Spleen (tissue), 11 donors: Measurements from ENCODE around the gene GP1BB. TPM values are rescaled to one million over a fixed set of nuclear protein-coding genes. Genes with fewer than 3 reads are reported as not detected.

ENCODE experiments used
- DNase-seq: peaks from one replicate; pipeline ENCODE4 v3.0.0-alpha.2; 2020
- H3K27ac ChIP-seq, 8 donors: fragments of 200-600 bp; sonication (generic) in 7 of 8; 1 replicate in 4 of 8; 2 replicates in 4 of 8; pipeline versions ENCODE4 v1.5.0 to v1.8.0; 2016 to 2021; ENCODE audit warnings: inconsistent platforms in 4 of 8, mild to moderate bottlenecking in 4 of 8, moderate library complexity in 1 of 8
- H3K27me3 ChIP-seq, 7 donors: fragments of 200-600 bp; sonication (generic) in 6 of 7; replicated peaks in 1 of 7; 1 replicate in 4 of 7; 2 replicates in 3 of 7; pipeline versions ENCODE4 v1.5.0 to v1.8.0; 2016 to 2021; ENCODE audit warnings: inconsistent platforms in 3 of 7, mild to moderate bottlenecking in 1 of 7
- H3K36me3 ChIP-seq, 6 donors: fragments of 200-600 bp; sonication (generic) in 5 of 6; 1 replicate in 4 of 6; 2 replicates in 2 of 6; pipeline versions ENCODE4 v1.5.0 to v1.8.0; 2016 to 2021; ENCODE audit warnings: inconsistent platforms in 2 of 6
- H3K4me1 ChIP-seq, 6 donors: fragments of 200-600 bp; sonication (generic) in 5 of 6; 1 replicate in 3 of 6; 2 replicates in 3 of 6; pipeline versions ENCODE4 v1.5.0 to v1.8.0; 2016 to 2021; ENCODE audit warnings: inconsistent platforms in 3 of 6
- H3K4me3 ChIP-seq, 8 donors: fragments of 200-600 bp; sonication (generic) in 7 of 8; 1 replicate in 4 of 8; 2 replicates in 4 of 8; pipeline versions ENCODE4 v1.5.0 to v1.8.0; 2016 to 2021; ENCODE audit warnings: inconsistent platforms in 4 of 8, mild to moderate bottlenecking in 4 of 8, moderate library complexity in 2 of 8
- H3K9me3 ChIP-seq, 8 donors: fragments of 200-600 bp; sonication (generic) in 7 of 8; 1 replicate in 4 of 8; 2 replicates in 4 of 8; pipeline versions ENCODE4 v1.5.0 to v1.8.0; 2016 to 2021; ENCODE audit warnings: inconsistent platforms in 4 of 8
- POLR2A ChIP-seq, 3 donors: fragments of 450-650 bp; IDR thresholded peaks; one replicate each; pipeline ENCODE4 v1.5.1; 2017; ENCODE audit warnings: antibody characterized with exemption in 3 of 3, mild to moderate bottlenecking in 1 of 3
- POLR2AphosphoS5 ChIP-seq, 3 donors: sonication (generic); formaldehyde crosslinking; IDR thresholded peaks; one replicate each; pipeline ENCODE4 v1.5.1; 2017; ENCODE audit warnings: antibody characterized with exemption in 3 of 3
- WGBS, 5 donors: extraction: QIAGEN DNeasy Blood & Tissue Kit in 3 of 5; methylation state at CpG; one replicate each; pipeline versions ENCODE4 v1.1.5 to v1.1.7; 2013 to 2018; 5-methylcytosine and 5-hydroxymethylcytosine counted together
- intact Hi-C: fragments of 100-400 bp; cut with DNase I; formaldehyde crosslinking; loops from one replicate; pipeline ENCODE4 v1.15.0; 2023; ENCODE audit warnings: low total_unique reads
- polyA plus RNA-seq, 3 donors: library from polyadenylated mRNA; stranded (reverse); fragments of 200-250 nt; gene quantifications; one replicate each; pipeline ENCODE4 v1.2.1, GENCODE V29; 2013
- total RNA-seq, 7 donors: library from RNA; depleted of rRNA in 3 of 7; stranded (reverse); fragments of >200 nt in 3 of 7; fragmentation: NEBNext Ultra II Directional in 4 of 7; extraction: Animal tissue kit (Norgen Biotek cat#: 25700) in 4 of 7; gene quantifications; one replicate each; pipeline versions ENCODE4 v1.1.0 to v1.2.1, GENCODE V29; 2016 to 2021
- TF ChIP-seq, protein P1 (sequence below), 11 experiments: fragments of 200-600 bp in 7 of 11; fragments of 450-650 bp in 4 of 11; sonication (generic) in 4 of 11; IDR thresholded peaks in 8 of 11; conservative IDR thresholded peaks in 3 of 11; 1 replicate in 7 of 11; 2 replicates in 4 of 11; pipeline versions ENCODE4 v1.4.0 to v1.8.0; 2016 to 2021; ENCODE audit warnings: antibody characterized with exemption in 11 of 11, inconsistent platforms in 4 of 11, mild to moderate bottlenecking in 1 of 11
- donor health status: healthy with polysubstance abuse.
- donor health status: DM: no; HTN: no; CAD: no; lungs with moderate emphysema.
- donor health status: DM: no; HTN: no; CAD: no.
- donor health status: Bipolar disorder and iron deficiency.
- donor health status: healthy.
- donor health status: DM: no; HTN: no; CAD: no.
- donor health status: DM: yes; HTN: yes; CAD: no.

Gene GP1BB
- total and polyA plus RNA-seq, 10 donors: 4.2 to 25.4 (median 13.1) TPM

DNA sequence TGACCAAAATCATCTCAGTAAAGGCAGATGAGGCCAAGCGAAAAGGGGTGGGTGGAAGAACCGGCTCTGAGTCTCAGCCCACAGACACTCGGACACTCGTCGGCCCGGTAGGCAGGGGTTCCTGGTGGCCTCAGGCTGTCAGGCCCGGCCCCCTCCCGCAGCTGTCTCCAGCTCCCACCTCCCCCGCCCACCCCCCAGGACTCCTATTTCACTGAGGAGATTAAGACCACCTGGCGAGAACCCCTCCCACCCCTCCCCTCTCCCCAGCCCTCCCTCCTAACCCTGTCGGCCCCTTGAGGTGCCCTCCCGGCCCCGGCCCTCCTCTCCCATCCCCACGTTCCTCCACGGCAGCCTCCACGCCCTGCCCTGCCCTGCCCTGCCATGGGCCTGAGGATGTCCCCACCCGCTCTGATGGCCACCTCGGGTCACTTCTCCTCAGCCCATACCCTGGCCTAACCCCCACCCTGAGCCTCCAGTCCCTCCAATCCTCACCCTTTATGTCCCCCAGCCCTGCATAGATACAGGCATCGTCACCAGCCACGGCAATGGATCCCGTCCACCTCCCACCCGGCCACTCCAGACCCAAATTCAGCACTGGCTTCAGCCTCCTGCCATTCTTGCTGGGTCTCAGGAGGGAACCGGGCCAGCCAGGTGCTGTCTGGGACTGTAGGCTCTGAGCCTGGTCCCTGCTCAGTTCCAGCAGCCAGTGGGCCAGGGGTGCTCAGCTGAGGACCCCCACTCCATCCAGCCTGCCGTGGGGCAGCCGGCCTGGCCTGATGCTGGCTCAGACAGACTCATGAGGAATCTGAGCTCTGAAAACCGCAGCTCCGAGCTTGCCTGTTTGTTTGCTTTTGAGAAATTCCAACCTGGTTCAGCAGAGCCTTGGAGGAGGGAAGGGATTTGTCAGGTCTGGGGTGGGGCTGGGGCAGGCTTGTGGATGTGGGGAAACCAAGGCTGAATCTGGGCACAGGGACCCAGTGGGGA lies 27.5 kb downstream of the GP1BB start:
- Histone ChIP-seq H3K36me3 (no peaks in the 10 kb centered on the region), H3K27ac (no peak overlapping the region), H3K4me3 (no peak overlapping the region), H3K4me1 (peaks cover 5 to 21% (median 17%) of the 10 kb centered on the region in 6 donors), H3K27me3 (peaks cover 10 to 67% (median 31%) of the 10 kb centered on the region in 7 donors), H3K9me3 (no peaks in the 10 kb centered on the region)
- intact Hi-C loops: no loop called here
- 78 to 94% (median 87%) methylated on average over 23 to 27 of the region's 27 CpGs for WGBS, 5 donors
- DNase-seq: no peak
- TF ChIP-seq, protein P1, sequence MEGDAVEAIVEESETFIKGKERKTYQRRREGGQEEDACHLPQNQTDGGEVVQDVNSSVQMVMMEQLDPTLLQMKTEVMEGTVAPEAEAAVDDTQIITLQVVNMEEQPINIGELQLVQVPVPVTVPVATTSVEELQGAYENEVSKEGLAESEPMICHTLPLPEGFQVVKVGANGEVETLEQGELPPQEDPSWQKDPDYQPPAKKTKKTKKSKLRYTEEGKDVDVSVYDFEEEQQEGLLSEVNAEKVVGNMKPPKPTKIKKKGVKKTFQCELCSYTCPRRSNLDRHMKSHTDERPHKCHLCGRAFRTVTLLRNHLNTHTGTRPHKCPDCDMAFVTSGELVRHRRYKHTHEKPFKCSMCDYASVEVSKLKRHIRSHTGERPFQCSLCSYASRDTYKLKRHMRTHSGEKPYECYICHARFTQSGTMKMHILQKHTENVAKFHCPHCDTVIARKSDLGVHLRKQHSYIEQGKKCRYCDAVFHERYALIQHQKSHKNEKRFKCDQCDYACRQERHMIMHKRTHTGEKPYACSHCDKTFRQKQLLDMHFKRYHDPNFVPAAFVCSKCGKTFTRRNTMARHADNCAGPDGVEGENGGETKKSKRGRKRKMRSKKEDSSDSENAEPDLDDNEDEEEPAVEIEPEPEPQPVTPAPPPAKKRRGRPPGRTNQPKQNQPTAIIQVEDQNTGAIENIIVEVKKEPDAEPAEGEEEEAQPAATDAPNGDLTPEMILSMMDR (IDR thresholded peaks at IDR 0.05 in 8 of 11, conservative IDR thresholded peaks at IDR 0.05 in 3 of 11): no peak

DNA sequence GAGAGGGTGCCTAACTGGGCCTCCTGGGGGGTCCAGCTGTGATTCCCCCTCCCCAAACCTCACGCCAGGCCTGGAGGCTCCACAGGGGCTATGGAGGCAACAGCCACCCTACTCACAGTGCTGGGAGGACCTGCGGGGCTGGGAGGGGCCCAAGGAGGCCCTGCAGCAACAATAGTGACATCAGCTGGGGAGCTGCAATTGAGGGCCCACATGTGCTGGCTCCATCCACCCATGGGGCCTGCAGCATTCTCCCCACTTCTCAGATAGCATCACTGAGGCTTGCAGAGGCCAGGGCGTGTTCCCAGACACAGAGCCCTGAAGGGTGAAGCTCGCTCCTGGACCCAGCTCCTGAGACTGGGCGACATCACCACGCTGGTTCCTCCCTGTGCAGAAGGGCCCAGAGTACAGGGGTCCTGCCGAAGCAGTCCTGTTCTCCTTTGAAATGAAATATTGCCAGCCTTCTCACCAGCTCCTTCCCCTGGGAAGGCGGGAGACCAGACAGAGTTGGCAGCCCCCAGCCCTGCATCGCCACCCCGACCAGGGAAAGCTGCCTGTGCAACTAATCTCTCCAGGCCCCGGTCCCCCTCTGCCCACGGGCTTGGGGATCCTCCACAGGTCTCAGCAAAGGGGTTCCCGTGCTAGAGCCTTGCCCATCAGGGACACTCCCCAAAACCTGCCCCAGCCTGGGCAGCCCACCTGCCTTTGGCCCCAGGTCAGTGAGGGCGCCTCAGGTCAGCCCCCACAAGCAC lies 28.3 kb downstream of the GP1BB start:
- H3K4me3 ChIP-seq: no peak overlapping the region
- H3K9me3 ChIP-seq: no peaks in the 10 kb centered on the region
- H3K4me1 ChIP-seq: peaks cover 13 to 22% (median 21%) of the 10 kb centered on the region in 6 donors
- H3K27ac ChIP-seq: no peak overlapping the region
- 81 to 96% (median 89%) methylated on average over 7 to 14 of the region's 14 CpGs for WGBS, 5 donors
- peaks cover 10 to 75% (median 40%) of the 10 kb centered on the region in 7 donors for H3K27me3 ChIP-seq
- TF ChIP-seq POLR2A (IDR thresholded peaks at IDR 0.05) (no peak), POLR2AphosphoS5 (IDR thresholded peaks at IDR 0.05) (no peak)
- TF ChIP-seq, protein P1 (IDR thresholded peaks at IDR 0.05 in 8 of 11, conservative IDR thresholded peaks at IDR 0.05 in 3 of 11): no peak
- intact Hi-C loops: no loop called here
- no peak for DNase-seq
- no peaks in the 10 kb centered on the region for H3K36me3 ChIP-seq

DNA sequence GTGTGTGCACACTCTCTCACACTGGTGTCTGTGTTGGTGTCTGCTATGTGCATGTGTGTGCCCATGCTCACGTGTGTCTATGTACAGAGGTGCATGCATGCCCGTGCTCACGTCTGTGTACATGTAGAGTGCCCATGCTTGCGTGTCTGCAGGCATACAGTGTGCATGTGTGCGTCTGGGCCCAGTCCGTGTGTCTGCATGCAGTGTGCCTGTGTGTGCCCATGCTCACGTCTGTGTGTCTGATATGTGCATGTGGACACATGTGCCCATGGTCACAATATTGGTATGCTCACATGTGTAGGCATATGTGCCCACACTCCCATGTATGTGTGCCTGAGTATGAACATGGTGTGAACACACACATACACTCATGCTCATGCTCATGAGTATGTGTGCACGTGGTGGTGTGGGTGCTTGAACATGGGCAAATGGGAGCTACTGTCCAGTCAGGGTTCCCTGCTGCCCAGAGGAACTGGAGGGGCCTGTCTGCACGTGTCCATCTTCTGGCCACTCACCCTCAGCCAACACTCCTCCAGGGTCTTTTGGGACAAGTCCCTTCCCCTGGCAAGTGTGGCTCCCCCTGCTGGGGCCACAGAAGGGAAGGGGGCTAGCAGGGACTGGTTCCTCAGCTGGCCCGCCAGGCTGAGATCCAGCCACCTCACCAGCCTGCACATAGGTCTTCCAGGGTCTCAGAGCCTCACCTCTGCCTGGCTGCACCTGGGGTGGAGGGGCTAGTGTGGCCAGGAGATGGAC lies 29.9 kb downstream of the GP1BB start:
- intact Hi-C loops: no loop called here
- WGBS, 5 donors: 83 to 95% (median 89%) methylated on average over 5 to 10 of the region's 10 CpGs
- H3K4me3 ChIP-seq: no peak overlapping the region
- TF ChIP-seq, protein P1 (IDR thresholded peaks at IDR 0.05 in 8 of 11, conservative IDR thresholded peaks at IDR 0.05 in 3 of 11): no peak
- TF ChIP-seq POLR2A (IDR thresholded peaks at IDR 0.05): no peak
- TF ChIP-seq POLR2AphosphoS5 (IDR thresholded peaks at IDR 0.05): no peak
- no peaks in the 10 kb centered on the region for H3K9me3 ChIP-seq
- DNase-seq: no peak
- H3K27ac ChIP-seq: no peak overlapping the region
- H3K4me1 ChIP-seq: peaks cover 21 to 36% (median 31%) of the 10 kb centered on the region in 6 donors
- peaks cover 10 to 91% (median 52%) of the 10 kb centered on the region in 7 donors for H3K27me3 ChIP-seq
- no peaks in the 10 kb centered on the region for H3K36me3 ChIP-seq
